Activated naive CD8-positive, alpha-beta T cell treated with anti-CD3 and anti-CD28 coated beads for 36 hours (primary cell): ENCODE data around the gene CSK. TPM values are rescaled to one million over a fixed set of nuclear protein-coding genes. Genes with fewer than 3 reads are reported as not detected.

Source experiments
- DNase-seq: peaks from one replicate; pipeline ENCODE4 v3.0.0; 2021
- H3K27ac Mint-ChIP-seq: one replicate; pipeline ENCODE4 v1.8.0; 2022; ENCODE audit warnings: mild to moderate bottlenecking, moderate library complexity, mixed read lengths
- H3K27me3 Mint-ChIP-seq: one replicate; pipeline ENCODE4 v1.8.0; 2022; ENCODE audit warnings: mild to moderate bottlenecking, mixed read lengths
- H3K36me3 Mint-ChIP-seq: one replicate; pipeline ENCODE4 v1.8.0; 2021; ENCODE audit warnings: mild to moderate bottlenecking, mixed read lengths
- H3K4me1 Mint-ChIP-seq: one replicate; pipeline ENCODE4 v1.8.0; 2021; ENCODE audit warnings: mixed read lengths
- H3K4me3 Mint-ChIP-seq: one replicate; pipeline ENCODE4 v1.8.0; 2022; ENCODE audit warnings: mild to moderate bottlenecking, moderate library complexity, mixed read lengths
- H3K9me3 Mint-ChIP-seq: one replicate; pipeline ENCODE4 v1.8.0; 2022; ENCODE audit warnings: mixed read lengths
- total RNA-seq, 2 experiments: library from RNA; stranded (reverse); gene quantifications; one replicate each; pipeline ENCODE4 v1.2.3, GENCODE V29; 2021

The CSK gene
- total RNA-seq, 2 experiments from 2014 or later = 308 to 310 TPM

- Mint-ChIP-seq H3K36me3 (no peaks in the 10 kb centered on the region), H3K27me3 (peaks cover 3% of the 10 kb centered on the region), H3K4me1 (peaks cover 5% of the 10 kb centered on the region), H3K9me3 (no peaks in the 10 kb centered on the region), H3K27ac (no peak overlapping the region), H3K4me3 (no peak overlapping the region)
- DNase-seq = no peak
Observed at GRCh38 chr15:74816624-74817369, 34.9 kb downstream of the CSK start.

DNA sequence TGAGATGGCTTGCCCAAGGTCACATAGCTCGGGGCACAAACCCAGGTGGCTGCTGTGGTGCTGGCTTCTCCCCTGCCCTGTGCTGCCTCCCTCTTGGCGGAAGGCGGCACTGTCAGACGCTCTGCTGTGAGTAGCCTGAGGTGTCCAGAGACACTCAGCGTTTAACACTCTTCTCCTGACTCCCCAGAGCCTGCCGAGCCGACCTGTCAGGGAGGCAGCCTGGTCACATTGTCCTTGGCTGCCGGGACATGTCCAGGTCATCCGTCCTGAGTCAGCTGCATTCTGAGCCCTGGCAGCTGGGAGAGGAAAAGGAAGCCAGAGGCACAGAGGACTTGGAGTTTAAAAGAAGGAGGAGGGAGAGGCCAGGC, 35.5 kb downstream of the CSK start:
- Mint-ChIP-seq H3K27me3 (peaks cover 3% of the 10 kb centered on the region), H3K4me3 (no peak overlapping the region), H3K27ac (no peak overlapping the region), H3K4me1 (peaks cover 5% of the 10 kb centered on the region), H3K36me3 (no peaks in the 10 kb centered on the region), H3K9me3 (no peaks in the 10 kb centered on the region)
- no peak for DNase-seq

- H3K4me1 Mint-ChIP-seq = peaks cover 5% of the 10 kb centered on the region
- no peaks in the 10 kb centered on the region for H3K36me3 Mint-ChIP-seq
- no peaks in the 10 kb centered on the region for H3K9me3 Mint-ChIP-seq
- no peak for DNase-seq
- no peak overlapping the region for H3K4me3 Mint-ChIP-seq
- no peak overlapping the region for H3K27ac Mint-ChIP-seq
- peaks cover 3% of the 10 kb centered on the region for H3K27me3 Mint-ChIP-seq
Observed at GRCh38 chr15:74820056-74820455, 38.2 kb downstream of the CSK start.

DNA sequence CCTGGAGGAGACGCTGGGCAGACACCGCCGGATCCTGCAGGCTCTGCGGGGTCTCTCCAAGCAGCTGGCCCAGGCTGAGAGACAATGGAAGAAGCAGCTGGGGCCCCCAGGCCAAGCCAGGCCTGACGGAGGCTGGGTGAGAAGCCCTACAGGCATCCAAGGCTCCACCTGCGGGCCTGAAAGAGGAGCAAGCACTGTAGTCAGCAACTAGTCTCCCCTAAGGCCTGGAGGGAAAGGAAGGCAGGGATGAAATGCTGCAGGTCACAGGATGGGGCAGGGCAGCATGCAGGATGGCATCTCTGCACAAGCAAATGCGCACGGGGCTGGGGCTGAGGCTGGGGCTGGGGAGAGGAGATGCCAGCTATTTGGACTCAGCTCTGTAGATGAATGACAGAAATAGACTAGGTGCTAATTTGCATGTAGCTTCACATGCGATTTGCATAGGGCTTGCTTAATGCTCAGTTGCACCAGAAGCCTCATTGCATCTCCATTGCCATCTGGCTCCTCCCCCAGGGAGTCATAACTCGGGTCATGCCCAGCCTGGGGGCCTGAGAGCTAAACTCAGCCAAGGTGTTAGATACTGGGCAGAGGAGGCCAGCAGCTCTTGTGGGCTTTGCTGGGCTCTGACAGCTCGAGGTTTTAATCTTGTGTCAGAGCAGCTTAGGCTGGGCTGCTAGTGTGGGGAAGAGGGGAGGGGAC, 39.4 kb downstream of the CSK start:
- no peak for DNase-seq
- Mint-ChIP-seq H3K4me3 (no peak overlapping the region), H3K27ac (no peak overlapping the region), H3K4me1 (peaks cover 5% of the 10 kb centered on the region), H3K9me3 (no peaks in the 10 kb centered on the region), H3K27me3 (peaks cover 11% of the 10 kb centered on the region), H3K36me3 (no peaks in the 10 kb centered on the region)

- Mint-ChIP-seq H3K36me3 (no peaks in the 10 kb centered on the region), H3K27ac (no peak overlapping the region), H3K4me3 (no peak overlapping the region), H3K27me3 (peaks cover 15% of the 10 kb centered on the region), H3K9me3 (no peaks in the 10 kb centered on the region), H3K4me1 (peaks cover 5% of the 10 kb centered on the region)
- DNase-seq = no peak
Observed at GRCh38 chr15:74821790-74822158, 39.9 kb downstream of the CSK start.

- no peaks in the 10 kb centered on the region for H3K9me3 Mint-ChIP-seq
- peaks cover 5% of the 10 kb centered on the region for H3K4me1 Mint-ChIP-seq
- no peak for DNase-seq
- peaks cover 19% of the 10 kb centered on the region for H3K27me3 Mint-ChIP-seq
- no peak overlapping the region for H3K4me3 Mint-ChIP-seq
- H3K36me3 Mint-ChIP-seq = no peaks in the 10 kb centered on the region
- no peak overlapping the region for H3K27ac Mint-ChIP-seq
Observed at GRCh38 chr15:74822233-74822632, 40.4 kb downstream of the CSK start.

GRCh38 chr15:74823324-74823723, 41.4 kb downstream of the CSK start:
- Mint-ChIP-seq H3K4me3 (no peak overlapping the region), H3K27me3 (peaks cover 30% of the 10 kb centered on the region), H3K4me1 (peaks cover 5% of the 10 kb centered on the region), H3K9me3 (no peaks in the 10 kb centered on the region), H3K27ac (no peak overlapping the region), H3K36me3 (no peaks in the 10 kb centered on the region)
- DNase-seq = no peak

DNA sequence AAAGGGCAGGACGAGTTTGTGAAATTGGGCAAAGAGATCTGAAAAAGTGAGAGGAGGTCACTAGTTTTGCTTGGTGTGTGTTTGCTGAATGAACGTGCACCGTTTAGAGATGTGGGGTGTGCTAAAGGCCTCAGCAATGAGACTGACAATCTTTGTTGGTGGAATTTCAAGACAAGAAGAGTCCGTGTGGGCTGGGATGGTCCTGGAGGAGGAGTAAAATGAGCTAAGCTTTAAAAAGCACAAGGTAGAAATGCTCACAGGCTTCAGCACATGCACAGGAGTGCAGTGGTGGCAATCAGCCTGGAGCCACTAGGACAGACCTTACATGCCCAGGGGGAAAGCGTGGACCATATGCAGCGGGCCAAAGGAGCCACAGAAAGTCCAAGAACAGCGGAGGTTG, 43.1 kb downstream of the CSK start:
- Mint-ChIP-seq H3K27ac (no peak overlapping the region), H3K4me3 (no peak overlapping the region), H3K9me3 (no peaks in the 10 kb centered on the region), H3K27me3 (peaks cover 38% of the 10 kb centered on the region), H3K36me3 (no peaks in the 10 kb centered on the region), H3K4me1 (no peaks in the 10 kb centered on the region)
- DNase-seq = no peak

DNA sequence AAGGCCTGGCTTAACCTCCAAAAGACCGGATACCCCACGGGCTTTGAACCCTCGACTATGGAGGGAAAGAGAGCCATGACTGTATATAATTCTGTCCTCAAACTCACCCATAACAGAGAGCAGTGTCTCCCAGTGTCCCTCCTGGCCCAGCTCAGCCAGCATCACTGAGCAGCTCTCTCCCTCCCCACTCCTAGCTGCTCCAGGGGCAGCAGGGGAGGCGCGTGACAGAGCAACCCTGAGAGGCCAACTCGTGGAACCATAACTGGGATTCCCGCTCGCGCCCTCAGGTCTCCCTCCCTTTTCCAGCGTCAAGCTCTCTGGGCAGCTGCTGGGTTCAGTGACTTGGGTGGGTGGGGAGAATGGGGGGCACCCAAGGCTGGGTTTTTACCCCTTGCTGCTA, 44.0 kb downstream of the CSK start:
- no peaks in the 10 kb centered on the region for H3K9me3 Mint-ChIP-seq
- H3K27ac Mint-ChIP-seq = no peak overlapping the region
- no peaks in the 10 kb centered on the region for H3K4me1 Mint-ChIP-seq
- no peak overlapping the region for H3K4me3 Mint-ChIP-seq
- no peak for DNase-seq
- H3K36me3 Mint-ChIP-seq = no peaks in the 10 kb centered on the region
- H3K27me3 Mint-ChIP-seq = peaks cover 36% of the 10 kb centered on the region

DNA sequence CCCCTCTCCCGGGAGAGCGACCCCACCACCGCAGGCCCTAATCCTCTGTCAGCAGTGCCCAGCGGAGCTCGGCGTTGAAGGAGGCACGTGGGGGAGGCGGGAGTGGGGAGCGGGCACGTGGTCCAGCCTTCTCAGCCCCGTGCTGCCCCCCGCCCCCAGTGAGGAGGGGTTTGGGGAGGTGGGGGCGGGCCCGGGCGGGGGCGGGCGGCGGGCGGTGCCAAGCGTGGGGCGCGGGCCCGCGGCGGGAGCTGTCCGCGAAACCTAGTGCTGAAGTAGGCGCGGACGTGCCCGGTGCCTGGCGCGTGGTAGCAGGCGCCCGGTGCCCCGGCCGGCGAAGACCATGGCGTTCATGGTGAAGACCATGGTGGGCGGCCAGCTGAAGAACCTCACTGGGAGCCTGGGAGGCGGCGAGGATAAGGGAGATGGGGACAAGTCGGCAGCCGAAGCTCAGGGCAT, 44.5 kb downstream of the CSK start, which contains the start of gene CPLX3:
CPLX3 (plus strand) TSS at position 264 of the 456 bp plus-strand sequence; CDS start at position 341, 77 bp downstream.
- Mint-ChIP-seq H3K27ac (no peak within 1 kb of the TSS), H3K4me1 (no peaks in the 10 kb centered on the region), H3K9me3 (no peaks in the 10 kb centered on the region)

GRCh38 chr15:74826921-74827320, 45.0 kb downstream of the CSK start:
- H3K27me3 Mint-ChIP-seq = peaks cover 36% of the 10 kb centered on the region
- H3K4me3 Mint-ChIP-seq = no peak overlapping the region
- H3K27ac Mint-ChIP-seq = no peak overlapping the region
- DNase-seq = no peak
- no peaks in the 10 kb centered on the region for H3K36me3 Mint-ChIP-seq
- H3K9me3 Mint-ChIP-seq = no peaks in the 10 kb centered on the region
- no peaks in the 10 kb centered on the region for H3K4me1 Mint-ChIP-seq

More for the DNA sequence above, 44.5 kb downstream of the CSK start, which contains the start of gene CPLX3:
- H3K27me3 Mint-ChIP-seq = peaks cover 36% of the 10 kb centered on the region
- no peak within 1 kb of the TSS for H3K4me3 Mint-ChIP-seq
- no peaks in the 10 kb centered on the region for H3K36me3 Mint-ChIP-seq
- peak; percentile 54 for DNase-seq

- no peak for DNase-seq
- H3K27ac Mint-ChIP-seq = no peak overlapping the region
- H3K4me3 Mint-ChIP-seq = no peak overlapping the region
- H3K27me3 Mint-ChIP-seq = peaks cover 36% of the 10 kb centered on the region
- no peaks in the 10 kb centered on the region for H3K4me1 Mint-ChIP-seq
- no peaks in the 10 kb centered on the region for H3K9me3 Mint-ChIP-seq
- no peaks in the 10 kb centered on the region for H3K36me3 Mint-ChIP-seq
Observed at GRCh38 chr15:74827614-74828013, 45.7 kb downstream of the CSK start.

DNA sequence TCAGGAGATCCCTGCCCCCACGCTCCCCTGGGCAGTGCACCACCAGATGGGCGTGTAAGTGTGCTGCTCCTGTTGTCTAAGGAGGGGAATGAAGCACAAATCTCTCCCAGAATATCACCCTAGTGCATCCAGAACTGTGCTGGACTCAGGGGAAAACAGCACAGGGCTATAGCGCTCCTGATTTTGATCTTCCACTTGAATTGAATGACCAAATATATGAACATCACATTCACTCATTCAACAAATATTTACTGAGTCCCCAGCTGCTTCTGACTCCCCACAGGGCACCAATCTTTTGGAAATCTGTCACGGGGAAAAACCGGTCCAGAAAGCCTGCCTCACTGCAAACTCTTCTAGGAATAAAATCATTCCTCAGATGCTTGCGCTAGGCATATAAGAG, 47.0 kb downstream of the CSK start:
- H3K4me3 Mint-ChIP-seq = no peak overlapping the region
- H3K36me3 Mint-ChIP-seq = no peaks in the 10 kb centered on the region

GRCh38 chr15:74829486-74829885, 47.6 kb downstream of the CSK start:
- H3K4me3 Mint-ChIP-seq = no peak overlapping the region
- H3K9me3 Mint-ChIP-seq = no peaks in the 10 kb centered on the region
- H3K4me1 Mint-ChIP-seq = no peaks in the 10 kb centered on the region
- H3K36me3 Mint-ChIP-seq = no peaks in the 10 kb centered on the region
- no peak overlapping the region for H3K27ac Mint-ChIP-seq
- DNase-seq = no peak
- H3K27me3 Mint-ChIP-seq = peaks cover 36% of the 10 kb centered on the region

More for the DNA sequence above, 47.0 kb downstream of the CSK start:
- Mint-ChIP-seq H3K9me3 (no peaks in the 10 kb centered on the region), H3K27me3 (peaks cover 36% of the 10 kb centered on the region), H3K27ac (no peak overlapping the region), H3K4me1 (no peaks in the 10 kb centered on the region)
- no peak for DNase-seq

- Mint-ChIP-seq H3K4me3 (no peak overlapping the region), H3K36me3 (no peaks in the 10 kb centered on the region), H3K27me3 (peaks cover 36% of the 10 kb centered on the region), H3K4me1 (peaks cover under 1% of the 10 kb centered on the region), H3K27ac (no peak overlapping the region), H3K9me3 (no peaks in the 10 kb centered on the region)
- DNase-seq = no peak
Observed at GRCh38 chr15:74829991-74830390, 48.1 kb downstream of the CSK start.

GRCh38 chr15:74830868-74831267, 49.0 kb downstream of the CSK start:
- no peak overlapping the region for H3K4me3 Mint-ChIP-seq
- H3K9me3 Mint-ChIP-seq = no peaks in the 10 kb centered on the region
- H3K27ac Mint-ChIP-seq = no peak overlapping the region
- H3K27me3 Mint-ChIP-seq = peaks cover 32% of the 10 kb centered on the region
- H3K36me3 Mint-ChIP-seq = no peaks in the 10 kb centered on the region
- peaks cover 2% of the 10 kb centered on the region for H3K4me1 Mint-ChIP-seq
- DNase-seq = no peak
